Ovary (tissue), 3 donors: ENCODE data around the gene ERH.

Experiments used
- CTCF ChIP-seq, 3 donors: fragments of 450-650 bp in 2 of 3; fragments of 200-600 bp in 1 of 3; IDR thresholded peaks; one replicate each; pipeline versions ENCODE4 v1.5.1 to v1.8.0; 2016 to 2022; ENCODE audit warnings: antibody characterized with exemption in 3 of 3, mild to moderate bottlenecking in 1 of 3
- EP300 ChIP-seq: sonication (generic); formaldehyde crosslinking; IDR thresholded peaks from one replicate; pipeline ENCODE4 v1.6.1; 2017; ENCODE audit warnings: antibody characterized with exemption
- POLR2A ChIP-seq: fragments of 450-650 bp; IDR thresholded peaks from one replicate; pipeline ENCODE4 v1.6.1; 2017; ENCODE audit warnings: antibody characterized with exemption, mild to moderate bottlenecking, moderate library complexity
- donor health status: DM: no; HTN: no; CAD: no.

DNA sequence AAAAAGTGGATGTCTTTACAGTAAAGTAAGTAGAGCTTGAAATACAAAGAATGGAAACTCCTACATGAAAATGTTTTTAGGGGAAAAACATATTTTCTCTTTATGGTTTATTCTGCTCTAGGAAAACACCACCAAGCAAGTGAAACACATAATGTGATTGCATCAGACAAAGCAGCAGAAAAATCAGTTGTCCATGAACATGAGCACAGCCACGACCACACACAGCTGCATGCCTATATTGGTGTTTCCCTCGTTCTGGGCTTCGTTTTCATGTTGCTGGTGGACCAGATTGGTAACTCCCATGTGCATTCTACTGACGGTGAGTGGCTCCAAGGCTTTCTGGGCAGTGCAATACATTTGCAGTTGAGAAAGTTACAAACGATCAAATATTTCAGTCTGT is 43.8 kb upstream of the ERH start:
- TF ChIP-seq CTCF (IDR thresholded peaks at IDR 0.05), result no peak
- no peak for TF ChIP-seq POLR2A
- TF ChIP-seq EP300, result no peak
